IMR-90 (cell line): ENCODE data around the gene ADGRG6. TPM values are rescaled to one million over a fixed set of nuclear protein-coding genes. Genes with fewer than 3 reads are reported as not detected.

ENCODE experiments used
- polyA plus RNA-seq, 3 experiments: library from polyadenylated mRNA; depleted of rRNA; stranded (reverse); fragments of >200 nt; gene quantifications; 2 replicates each; pipeline ENCODE4 v1.2.3, GENCODE V29; 2012; ENCODE audit warnings: low replicate concordance in 1 of 3
- total RNA-seq: library from RNA; depleted of rRNA; stranded (reverse); fragments of >200 nt; gene quantifications from 2 replicates; pipeline ENCODE4 v1.2.3, GENCODE V29; 2012; rRNA removed

The ADGRG6 gene
- total and polyA plus RNA-seq, 2 of the 4 experiments (the other 2 are of a cell fraction), result 10.0 to 20.3 TPM

Other genes with a start within 250 kb of the ADGRG6 start
- gene GJE1, start 169.1 kb upstream of the ADGRG6 start, total RNA-seq, result not detected in 2 replicates
- not detected in 2 replicates for gene GJE1, start 169.1 kb upstream of the ADGRG6 start, polyA plus RNA-seq (2012; rRNA removed)
- gene NMBR, start 154.9 kb upstream of the ADGRG6 start, total RNA-seq, result not detected in 2 replicates
- not detected in 2 replicates for gene NMBR, start 154.9 kb upstream of the ADGRG6 start, polyA plus RNA-seq (2012; rRNA removed)
- 104 and 120 TPM in 2 replicates for gene VTA1, start 154.7 kb upstream of the ADGRG6 start, total RNA-seq
- gene VTA1, start 154.7 kb upstream of the ADGRG6 start, polyA plus RNA-seq (2012; rRNA removed), result 60.3 and 60.9 TPM in 2 replicates